HT1080 (cell line): ENCODE results near the gene LRP1. TPM values are rescaled to one million over a fixed set of nuclear protein-coding genes. Genes with fewer than 3 reads are reported as not detected.

ENCODE experiments used
- DNase-seq: peaks from one replicate; pipeline ENCODE4 v3.0.0-alpha.2; 2015; ENCODE audit warnings: low read depth
- total RNA-seq: library from RNA; depleted of rRNA; stranded (reverse); fragments of >200 nt; shearing (Covaris generic); gene quantifications from 2 replicates; pipeline ENCODE4 v1.2.3, GENCODE V29; 2014

LRP1 gene
- total RNA-seq, 1 experiment from 2014 or later: 14.8 TPM

DNA sequence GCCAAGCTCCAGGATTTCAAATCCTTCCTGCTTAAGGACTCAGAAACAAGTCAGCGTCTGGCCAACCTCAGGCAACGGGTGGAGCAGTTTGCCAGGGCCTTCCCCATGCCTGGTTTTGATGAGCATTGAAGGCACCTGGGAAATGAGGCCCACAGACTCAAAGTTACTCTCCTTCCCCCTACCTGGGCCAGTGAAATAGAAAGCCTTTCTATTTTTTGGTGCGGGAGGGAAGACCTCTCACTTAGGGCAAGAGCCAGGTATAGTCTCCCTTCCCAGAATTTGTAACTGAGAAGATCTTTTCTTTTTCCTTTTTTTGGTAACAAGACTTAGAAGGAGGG is 105.9 kb downstream of the LRP1 start:
- DNase-seq: no peak

DNA sequence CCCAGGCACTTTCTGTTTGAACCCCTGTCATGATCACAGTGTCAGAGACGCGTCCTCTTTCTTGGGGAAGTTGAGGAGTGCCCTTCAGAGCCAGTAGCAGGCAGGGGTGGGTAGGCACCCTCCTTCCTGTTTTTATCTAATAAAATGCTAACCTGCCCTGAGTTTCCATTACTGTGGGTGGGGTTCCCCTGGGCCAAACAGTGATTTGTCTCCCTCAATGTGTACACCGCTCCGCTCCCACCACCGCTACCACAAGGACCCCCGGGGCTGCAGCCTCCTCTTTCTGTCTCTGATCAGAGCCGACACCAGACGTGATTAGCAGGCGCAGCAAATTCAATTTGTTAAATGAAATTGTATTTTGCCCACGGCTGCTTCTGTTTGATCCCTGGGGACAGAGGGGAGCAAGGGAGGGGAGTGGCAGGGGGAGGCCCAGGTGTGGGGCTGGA is 106.3 kb downstream of the LRP1 start:
- no peak for DNase-seq

DNA sequence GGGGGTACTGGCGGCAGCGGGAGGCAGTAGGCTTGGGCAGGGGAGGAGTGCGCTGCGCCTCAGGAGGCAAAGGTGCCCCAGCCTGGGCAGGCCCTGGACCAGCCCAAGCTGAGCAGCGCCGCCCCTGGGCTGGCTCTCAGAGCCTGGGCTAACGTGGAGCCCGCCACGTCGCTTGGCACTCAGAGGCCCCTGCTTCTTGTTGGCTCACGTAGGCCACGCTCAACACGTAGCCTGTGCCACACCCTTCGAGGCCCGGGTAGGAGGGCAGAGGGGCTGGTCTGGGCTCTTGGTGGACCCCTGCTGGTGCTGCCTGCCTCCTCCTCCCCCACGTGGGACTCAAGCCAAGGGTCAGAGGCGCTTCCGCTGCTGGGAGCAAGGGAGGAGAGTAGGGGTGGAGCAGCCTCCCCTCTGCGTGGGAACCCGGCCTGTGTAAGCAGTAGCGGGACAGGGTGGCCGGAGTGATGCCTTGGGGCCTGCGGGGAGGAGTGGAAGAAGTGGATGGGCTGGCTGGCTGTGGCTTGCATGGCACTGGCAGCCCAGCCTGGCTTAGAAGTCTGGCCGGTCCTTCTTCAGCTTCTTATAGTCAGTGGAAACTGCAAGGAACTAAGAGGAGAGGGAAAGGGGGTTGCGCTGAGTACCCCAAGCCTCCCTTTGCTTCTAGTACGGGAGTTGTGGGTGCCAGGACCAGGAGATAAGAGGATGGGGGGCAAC is 106.9 kb downstream of the LRP1 start:
- DNase-seq: no peak

DNA sequence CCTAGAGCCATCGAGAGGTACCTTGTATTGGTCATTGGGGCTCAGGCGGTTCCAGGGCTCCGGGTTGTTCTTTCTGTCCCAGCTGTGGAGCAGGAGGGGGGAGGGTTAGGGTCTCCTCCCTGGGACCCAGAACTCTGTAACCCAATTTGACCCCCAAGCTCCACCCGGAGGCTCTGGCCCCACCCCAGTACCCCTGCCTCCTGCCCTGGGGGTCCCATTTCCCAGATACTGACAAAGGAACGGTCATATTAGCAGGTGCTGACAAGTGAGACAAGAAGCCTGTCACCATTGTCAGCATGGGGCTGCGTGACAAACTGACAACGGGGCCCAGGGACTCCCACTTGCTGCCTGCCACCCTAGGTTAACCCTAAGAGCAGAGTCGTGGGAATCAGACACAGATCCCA is 107.4 kb downstream of the LRP1 start:
- no peak for DNase-seq

DNA sequence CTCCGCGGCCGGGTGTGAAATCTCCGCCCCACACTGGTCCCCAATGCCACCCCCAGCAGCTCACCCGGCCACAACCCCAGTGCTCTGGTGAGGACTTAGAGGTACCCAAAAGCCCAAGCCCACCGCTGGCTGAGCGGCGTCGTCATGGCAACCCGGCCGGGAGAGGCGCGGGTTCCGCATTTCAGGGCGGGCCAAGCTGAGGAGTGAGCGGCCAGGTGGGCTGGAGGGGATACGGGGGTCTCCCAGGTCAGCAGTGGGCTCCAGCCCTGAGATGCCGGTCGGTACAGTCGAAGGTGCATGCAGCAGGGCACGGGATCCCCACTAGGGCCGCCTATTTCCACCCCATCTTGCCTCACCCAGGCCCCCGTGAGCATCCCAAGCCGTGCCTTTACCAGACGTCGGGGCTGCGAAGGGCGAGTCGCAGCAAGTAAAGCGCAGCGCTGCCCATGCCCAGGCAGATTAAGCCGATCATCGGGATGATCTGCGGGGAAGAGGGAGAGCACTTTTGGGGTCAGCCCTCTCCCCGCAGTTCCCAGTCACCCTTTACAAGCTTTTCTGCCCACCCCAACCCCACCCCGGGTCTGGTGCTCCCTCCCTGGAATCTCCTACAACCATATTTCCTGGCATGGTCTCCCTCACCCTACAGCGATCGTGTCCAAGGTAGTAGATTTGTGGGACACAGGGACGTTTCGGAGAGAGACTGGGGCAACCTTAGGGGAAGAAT is 108.1 kb downstream of the LRP1 start:
- DNase-seq: no peak

DNA sequence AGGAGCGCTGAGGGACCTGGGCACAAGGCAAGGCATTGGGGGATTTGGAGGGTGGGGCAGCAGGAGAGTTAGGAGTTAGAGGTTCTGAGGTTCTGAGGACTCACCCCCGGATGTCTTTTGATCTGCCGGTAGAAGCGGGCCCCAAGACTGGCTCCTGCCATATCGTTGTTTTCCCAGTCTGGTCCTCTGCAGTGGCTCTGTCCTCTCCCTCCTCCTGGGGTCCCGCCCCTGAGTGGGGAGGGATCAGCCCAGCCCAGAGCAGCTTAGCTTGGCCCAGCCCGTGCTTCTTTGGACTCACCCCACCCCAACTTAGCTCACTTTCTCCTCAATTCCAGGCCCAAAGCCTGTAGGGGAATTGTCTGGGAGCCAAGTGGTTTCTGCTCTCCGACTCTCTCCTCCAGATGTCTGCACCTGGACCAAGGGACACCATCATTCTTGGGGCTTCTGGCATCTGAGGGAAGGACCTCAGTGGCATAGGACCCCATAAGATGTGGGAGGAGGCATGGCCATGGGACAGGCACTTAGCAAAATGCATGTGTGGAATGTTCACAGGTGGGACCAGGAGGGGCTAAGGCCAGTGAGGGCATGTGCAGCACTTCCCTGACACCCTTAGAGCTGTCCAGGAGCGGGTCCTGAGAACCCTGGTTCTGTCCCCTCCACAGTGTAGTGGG is 108.8 kb downstream of the LRP1 start:
- DNase-seq: no peak

DNA sequence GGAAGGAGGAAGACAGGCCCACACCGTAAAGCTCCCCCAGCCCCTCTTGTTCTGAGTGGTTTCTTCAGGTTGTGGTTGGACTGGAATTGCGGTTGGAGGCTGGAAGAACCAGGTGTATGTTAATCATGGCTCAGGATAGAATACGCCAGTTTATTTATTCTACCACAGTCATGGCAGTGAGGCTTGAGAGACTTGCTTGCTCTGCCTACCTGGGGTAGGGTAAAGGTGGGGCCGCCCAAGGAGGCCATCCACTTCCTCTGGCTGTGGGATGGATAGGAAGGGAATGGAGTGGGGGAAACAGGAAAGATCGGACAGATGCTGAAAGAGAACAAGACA is 109.3 kb downstream of the LRP1 start:
- no peak for DNase-seq

DNA sequence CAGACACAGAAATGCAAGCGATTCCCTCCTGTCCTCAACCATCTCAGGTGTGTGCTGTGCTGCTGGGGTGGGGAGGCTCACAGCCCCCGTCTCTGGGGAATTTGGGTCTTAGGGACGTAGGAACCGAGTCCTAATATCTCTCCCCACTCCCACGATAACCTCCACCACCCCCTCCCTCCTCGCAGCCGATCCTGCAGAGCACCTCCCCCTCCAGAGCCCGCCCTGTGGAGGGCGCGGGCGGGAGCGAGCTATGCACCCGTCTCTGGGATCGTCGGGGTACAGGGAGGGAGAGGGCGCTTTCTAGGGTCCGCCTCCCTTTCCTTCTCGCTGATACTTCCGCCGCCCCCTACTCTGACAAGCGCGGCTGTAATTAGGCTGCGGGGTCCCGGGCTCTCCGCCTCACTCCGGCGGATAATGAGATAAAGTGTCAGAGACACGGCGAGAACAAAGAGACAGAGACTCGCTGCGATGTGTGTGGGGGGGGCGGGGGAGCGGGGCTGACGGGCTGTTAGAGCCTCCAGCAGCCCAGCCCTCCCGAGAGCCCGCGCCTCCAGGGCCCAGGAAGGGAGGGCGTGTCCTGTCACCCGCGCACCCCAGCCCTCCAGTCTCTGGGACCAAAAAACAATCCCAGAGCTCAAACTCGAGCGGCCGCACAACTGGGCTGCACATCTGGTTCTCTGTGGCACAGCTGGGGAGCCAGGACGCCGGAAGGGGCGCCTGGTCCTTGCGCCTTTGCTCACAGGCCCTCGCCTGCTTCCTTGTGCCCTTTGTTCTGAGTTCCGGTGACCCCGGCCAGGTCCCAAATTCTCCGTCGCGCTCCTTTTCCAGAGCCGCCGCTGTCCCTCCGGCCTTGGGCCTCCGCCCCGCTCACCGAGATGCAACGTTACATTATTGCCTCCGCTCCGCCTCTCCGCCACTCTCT is 109.9 kb downstream of the LRP1 start:
- DNase-seq: no peak

DNA sequence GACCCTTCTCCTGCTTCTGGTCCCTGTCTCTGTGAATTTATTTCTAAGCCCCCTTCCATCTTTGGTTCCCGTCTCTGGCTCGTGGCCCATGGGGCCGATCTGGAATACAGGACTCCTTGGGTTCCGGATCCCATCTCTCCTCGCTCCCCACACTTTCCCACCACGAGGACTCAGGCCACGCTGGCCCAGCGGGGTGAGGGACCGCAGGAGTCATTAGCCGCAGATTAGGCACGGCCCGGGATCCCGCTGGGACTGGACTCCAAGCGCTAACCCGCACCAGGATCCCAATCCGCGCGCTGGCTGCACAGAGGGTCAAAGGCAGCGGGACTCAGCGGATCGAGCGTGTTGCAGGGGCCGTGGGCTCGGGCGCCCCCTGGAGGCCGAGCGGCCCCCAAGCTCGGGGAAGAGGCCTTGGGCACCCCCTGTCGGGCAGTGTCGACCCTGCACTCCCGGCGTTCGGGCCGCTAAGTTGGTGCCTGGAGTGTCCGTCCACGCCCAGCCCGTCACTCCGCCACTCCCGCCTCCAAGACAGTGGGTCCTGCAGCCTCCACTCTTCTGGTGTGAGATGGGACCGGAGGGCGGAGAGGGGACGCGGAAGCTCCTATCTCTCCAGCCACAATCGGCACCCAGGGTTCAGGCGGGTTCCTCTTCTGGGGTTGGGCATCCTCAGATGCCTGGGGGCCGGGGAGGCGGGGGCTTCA is 110.7 kb downstream of the LRP1 start:
- peak; percentile 89 for DNase-seq

DNA sequence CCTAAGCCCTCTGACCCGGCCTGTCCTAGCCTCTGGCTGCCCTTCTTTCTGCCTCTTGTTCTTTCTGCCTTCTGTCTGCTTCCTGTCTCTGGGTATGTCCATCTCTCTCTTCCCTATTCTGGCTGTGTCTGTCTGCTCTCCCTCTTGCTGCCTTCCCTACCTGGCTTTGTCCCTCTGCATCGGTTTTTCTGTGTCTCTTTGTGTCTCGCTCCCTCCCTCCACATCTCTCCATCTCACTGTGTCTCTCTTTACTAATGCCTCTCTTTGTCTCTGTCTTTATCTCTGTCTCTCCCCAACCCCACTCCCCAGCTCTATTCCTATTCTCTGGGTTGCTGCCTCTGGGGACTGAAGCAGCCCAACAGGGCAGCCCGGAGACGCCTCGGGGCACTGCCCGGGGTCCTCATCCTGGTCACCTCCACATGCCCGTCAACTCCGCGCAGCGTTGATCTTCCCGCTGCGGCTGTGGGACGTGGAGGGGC is 111.3 kb downstream of the LRP1 start:
- DNase-seq: peak; percentile 34

DNA sequence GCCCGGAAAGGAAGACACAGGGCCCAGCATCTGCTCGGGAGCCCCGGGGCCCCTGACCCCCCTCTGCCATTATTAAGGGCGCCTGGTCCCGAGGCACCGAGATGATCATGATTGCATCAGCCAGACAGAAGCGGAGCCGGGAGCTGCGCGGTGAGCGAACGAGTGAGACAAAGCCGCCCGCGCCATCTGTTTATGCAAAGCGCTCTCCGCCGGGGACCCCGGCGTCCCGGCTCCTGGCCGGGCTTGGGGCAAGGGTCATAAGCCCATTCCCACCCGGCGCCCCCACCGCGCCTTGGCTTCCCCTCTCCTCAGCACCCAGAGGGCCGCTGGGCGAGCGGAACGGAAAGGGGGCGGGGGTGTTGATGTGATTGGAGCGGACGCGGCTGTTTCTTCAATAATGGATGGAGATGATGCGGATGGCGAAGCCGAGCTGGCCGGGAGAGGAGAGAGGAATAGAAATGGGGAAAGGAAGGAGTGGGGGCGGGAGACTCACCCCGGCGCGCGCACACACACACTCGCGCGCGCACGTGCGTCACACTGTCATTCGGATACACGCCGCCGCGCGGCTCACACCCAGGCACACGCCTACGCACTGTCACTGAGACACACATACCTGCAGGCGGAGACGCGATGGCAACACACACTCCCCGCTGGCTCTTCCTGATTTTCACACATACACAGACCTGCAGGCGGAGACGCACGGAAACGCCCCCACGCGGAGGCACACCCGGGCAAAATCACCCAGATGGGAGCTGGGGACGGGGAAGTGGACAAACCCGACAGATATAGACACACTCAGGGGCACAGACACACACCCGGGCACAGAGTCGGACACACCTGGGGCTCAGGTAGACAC is 112.0 kb downstream of the LRP1 start:
- DNase-seq: peak; percentile 69

DNA sequence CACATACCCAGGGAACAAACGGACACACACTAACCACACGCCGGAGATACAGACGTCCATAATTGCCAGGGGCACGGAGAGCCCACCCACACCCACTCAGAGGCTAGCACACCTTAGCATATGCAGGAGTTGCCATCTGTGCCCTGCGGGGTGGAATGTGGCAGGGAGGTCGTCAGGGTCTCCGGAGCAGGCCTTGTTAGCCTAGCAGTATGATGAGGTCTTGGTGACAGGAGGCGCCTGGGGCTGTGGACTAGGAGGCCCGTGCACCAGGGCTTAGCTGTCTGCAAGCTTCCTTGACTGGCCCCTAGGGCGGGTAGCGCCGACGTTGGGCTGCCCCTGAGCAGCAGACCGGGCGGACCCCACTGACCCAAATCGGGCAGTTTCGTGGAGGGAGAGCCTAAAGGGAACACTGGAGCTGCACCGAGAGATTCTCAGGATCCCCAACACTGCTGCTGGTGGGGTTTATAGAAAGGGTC is 112.7 kb downstream of the LRP1 start:
- peak; percentile 16 for DNase-seq

DNA sequence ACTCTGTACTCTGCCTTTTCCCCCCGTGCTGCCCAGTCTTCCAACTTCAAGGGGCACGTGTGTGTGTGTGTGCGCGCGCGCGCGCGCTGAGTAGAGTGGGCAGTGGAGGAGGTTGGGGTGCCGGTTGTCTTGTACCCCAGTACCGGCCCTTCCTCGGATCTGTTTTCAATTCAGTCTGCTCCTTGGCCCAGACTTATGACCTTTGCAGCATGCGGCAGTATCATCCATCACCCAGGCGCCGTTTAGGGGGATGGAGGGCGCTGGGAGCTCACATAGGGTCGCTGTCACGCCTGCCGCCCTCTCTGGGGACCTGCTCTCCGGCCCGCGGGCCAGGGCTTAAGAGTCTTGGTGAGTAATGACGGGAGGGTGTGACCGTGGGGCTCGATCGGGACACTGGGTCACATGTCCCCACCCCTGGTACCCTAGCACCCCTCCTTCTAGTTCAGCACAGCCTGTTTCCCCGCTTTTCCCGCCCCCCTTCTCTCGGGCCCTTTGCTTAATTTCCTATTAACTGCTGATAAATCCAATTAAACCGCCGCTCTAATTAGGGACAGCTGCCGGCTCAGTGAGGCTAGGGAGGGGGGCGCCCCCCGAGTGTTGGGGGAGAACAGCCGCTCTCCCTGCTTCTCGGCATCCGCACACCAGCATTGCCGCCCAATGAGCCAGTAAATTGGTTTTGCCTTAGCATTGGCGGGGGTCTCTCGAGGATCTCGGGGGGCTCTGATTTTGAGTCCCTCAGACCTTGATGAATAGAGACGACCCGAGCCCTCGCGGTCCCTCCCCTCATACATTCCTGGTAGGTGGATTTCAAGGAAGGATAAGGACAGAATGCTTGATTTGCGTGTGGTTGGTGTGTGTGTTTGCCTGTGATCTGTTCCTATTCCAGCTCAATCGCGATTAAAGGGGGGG is 113.4 kb downstream of the LRP1 start:
- no peak for DNase-seq

DNA sequence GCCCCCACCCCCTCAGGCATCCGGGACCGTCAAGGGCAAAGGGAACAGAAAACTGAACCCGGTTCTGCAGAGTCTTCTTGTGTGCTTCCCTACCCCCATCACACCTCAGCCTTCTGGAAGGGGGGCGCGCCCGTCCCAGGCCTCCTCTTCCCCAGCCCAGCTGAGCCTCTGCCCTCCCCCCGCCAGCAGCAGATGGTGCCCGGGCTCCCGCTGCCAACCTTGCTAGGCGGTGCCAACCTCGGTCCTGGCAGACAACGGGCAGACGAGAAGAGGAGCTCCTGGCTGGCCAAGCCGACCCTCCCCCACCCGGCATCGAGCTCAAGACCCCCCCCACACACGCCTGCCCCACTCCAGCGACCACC is 114.0 kb downstream of the LRP1 start:
- no peak for DNase-seq

DNA sequence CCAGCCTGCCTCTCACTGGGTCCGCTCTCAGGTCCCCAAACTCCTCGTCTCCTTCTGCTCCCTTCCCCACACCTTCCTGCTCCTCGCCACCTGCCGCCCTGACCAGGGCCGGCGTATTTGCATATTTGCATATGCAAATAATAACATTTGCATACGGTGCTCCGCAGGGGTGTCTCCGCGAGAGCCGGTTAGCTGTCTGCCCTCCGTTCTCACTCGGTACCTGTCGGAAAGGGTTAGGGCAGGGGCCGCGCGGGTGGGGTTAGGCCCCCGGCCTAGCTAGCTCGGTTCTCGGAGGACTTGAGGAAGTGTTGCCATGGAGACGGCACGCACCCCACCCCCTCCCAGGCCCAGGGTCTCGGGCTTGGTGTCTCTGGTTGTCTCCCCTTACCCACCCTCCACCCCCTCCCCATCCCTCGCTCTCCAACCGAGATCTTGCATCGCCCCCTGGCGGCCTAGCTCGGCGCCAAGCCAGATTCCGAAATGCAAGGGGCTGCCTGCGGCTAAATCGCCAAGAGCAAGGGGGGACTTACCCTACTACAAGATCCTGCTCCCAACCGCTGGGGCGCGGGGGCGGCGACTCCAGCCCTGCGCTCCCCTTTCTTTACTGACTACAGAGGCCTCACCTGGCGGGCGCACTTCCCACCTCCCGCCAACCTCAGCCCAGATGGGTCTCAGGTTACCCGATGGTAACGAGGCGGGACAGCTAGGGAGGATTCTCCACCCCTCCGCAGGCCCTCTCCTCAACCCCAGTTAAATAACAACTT is 114.6 kb downstream of the LRP1 start:
- DNase-seq: no peak

DNA sequence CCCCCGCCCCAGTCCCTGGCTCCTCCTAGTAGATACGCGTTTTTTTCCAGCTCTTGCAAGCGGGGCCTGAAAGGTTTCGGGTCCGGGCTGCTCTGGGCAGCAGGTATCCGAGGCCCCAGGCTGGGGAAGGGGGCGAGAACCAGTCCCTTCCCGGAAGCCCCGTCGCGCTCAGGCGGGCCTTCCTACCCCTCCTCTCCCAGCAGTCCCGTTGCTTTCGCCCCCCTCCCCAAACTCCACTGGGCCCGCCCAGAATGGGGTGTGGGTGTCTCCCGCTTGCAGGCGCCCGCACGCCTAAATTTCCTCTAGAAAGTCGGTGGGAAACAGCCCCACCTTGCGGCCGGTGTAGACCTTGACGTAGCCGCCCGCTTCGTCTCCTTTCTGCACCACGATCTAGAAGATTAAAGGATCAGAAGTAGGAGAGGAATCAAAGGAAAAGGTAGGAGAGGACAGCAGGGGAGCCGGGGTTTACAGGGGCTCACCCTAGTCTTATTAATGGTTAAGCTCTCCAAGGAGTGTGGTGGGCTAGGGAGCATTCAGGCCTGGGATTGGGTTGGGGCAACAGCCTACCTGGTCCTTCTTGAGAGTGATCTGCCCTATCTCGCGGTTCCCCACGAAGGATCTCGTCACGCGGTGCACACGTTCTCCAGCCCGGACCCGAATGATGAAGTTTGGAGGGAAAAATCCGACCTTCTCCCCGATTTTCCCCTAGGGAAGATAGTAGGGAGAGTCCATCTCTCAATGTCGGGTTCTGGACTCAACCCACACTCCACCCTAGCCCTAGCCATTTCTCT is 115.4 kb downstream of the LRP1 start:
- peak; percentile 76 for DNase-seq

DNA sequence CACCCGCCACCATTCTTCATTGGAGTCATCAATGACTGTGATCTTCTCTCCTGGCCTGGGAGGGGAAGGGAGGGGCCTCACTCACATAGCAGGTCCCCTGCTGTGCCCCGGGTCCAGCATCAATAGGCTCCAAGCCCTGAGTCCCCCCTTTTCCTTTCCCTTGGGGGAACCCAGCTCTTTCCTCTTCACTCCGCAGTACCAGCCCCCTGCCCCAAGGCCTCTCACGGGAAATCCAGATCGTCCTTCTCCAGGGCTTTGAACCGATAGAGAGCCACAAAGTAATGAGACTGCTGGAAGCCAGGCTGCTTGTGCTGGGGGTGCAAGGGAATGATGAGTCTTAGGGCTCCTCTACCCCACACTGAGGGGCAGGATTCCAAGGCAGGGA is 116.0 kb downstream of the LRP1 start:
- DNase-seq: no peak
